ENCODE measurements around the gene ST8SIA5. TPM values are rescaled to one million over a fixed set of nuclear protein-coding genes. Genes with fewer than 3 reads are reported as not detected.
A peak's percentile ranks its signal among the peaks of the same experiment; 100 is the strongest.

ST8SIA5 gene
- polyA plus RNA-seq, 3 donors = not detected

DNA sequence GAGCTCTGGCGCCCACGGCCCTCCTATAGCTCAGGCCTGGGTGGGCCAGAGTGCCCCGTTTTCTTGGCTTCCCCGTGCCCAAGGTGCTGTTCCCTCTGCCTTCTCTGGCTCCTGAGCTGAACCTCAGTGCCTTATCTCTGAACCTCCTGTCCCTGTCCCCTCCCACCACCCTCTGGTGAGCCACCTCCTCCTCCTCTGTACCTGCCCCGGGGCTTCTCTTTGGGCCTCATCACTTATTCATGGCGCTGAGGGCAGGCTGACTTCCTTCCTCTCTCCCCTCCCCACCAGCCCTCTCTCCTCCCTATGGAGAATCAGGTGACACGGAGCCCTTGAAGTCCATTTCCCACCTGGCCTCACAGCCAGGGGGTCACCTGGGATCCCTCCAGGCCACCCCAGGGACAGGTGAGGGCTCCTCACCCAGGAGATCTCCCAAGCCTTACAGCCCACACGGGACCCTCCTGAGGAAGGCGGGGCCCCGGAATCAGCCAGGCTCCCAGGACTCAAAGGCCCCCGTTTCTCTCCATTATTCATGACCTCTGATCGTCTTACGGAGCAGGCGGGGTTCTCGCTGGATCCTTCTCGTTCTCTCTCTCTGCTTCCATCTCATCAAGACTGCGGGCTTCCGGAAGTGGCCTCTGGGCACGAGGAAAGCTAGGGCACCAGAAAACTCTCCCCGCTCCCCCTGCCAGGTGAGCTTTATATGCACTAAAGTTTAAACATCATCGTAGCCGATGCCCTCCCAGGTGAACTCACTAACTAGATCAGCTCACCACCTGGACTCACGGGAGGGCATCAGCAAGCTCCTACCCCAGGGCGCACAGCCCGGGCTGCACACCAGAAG lies 99.5 kb downstream of the ST8SIA5 start, which contains the start of gene LOXHD1:
LOXHD1 (minus strand) TSS at position 106 of the 841 bp plus-strand sequence. CDS start 187 bp downstream, outside the sequence.
- Mint-ChIP-seq H3K4me1 (no peaks in the 10 kb centered on the region), H3K27me3 (ENCODE audit: low read depth in 3 of 3) (peaks cover 3 to 8% (median 4%) of the 10 kb centered on the region in 3 donors)
- intact Hi-C loops (cut with micrococcal nuclease) = loop anchor here in 1 of 2 donors (10.0 kb wide), 1 partner anchor 103 kb away; no protein-coding TSS in a partner anchor

More for the DNA sequence above, 99.5 kb downstream of the ST8SIA5 start, which contains the start of gene LOXHD1:
- H3K9me3 Mint-ChIP-seq = no peaks in the 10 kb centered on the region
- TF ChIP-seq, protein P1, sequence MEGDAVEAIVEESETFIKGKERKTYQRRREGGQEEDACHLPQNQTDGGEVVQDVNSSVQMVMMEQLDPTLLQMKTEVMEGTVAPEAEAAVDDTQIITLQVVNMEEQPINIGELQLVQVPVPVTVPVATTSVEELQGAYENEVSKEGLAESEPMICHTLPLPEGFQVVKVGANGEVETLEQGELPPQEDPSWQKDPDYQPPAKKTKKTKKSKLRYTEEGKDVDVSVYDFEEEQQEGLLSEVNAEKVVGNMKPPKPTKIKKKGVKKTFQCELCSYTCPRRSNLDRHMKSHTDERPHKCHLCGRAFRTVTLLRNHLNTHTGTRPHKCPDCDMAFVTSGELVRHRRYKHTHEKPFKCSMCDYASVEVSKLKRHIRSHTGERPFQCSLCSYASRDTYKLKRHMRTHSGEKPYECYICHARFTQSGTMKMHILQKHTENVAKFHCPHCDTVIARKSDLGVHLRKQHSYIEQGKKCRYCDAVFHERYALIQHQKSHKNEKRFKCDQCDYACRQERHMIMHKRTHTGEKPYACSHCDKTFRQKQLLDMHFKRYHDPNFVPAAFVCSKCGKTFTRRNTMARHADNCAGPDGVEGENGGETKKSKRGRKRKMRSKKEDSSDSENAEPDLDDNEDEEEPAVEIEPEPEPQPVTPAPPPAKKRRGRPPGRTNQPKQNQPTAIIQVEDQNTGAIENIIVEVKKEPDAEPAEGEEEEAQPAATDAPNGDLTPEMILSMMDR (IDR thresholded peaks at IDR 0.05) = no peak
- Histone ChIP-seq H3K36me3 (replicated peaks in 1 of 2; ENCODE audit: control insufficient read depth in 1 of 2, insufficient read depth in 2 of 2, low read length in 2 of 2) (no peaks in the 10 kb centered on the region), H2AFZ (ENCODE audit: insufficient read depth, low read depth, low read length, poor library complexity, severe bottlenecking) (peak within 1 kb of the TSS; percentile 29), H3K79me2 (ENCODE audit: insufficient read depth, low read length) (no peaks in the 10 kb centered on the region), H3K4me1 (ENCODE audit: control insufficient read depth in 1 of 2, insufficient read depth in 2 of 2, low read length in 2 of 2) (no peaks in the 10 kb centered on the region), H3K27me3 (ENCODE audit: control insufficient read depth in 2 of 2, insufficient read depth in 2 of 2, low read length in 2 of 2) (no peaks in the 10 kb centered on the region), H3K9me3 (replicated peaks in 1 of 2; ENCODE audit: control insufficient read depth in 1 of 2, insufficient read depth in 1 of 2, low read length in 2 of 2) (no peaks in the 10 kb centered on the region), H3K9ac (ENCODE audit: insufficient read depth, low read length, poor library complexity, severe bottlenecking) (no peak within 1 kb of the TSS), H3K4me3 (replicated peaks in 1 of 3; ENCODE audit: low read depth in 2 of 3, low read length in 3 of 3) (no peak within 1 kb of the TSS), H4K20me1 (ENCODE audit: insufficient read depth, low read length) (no peaks in the 10 kb centered on the region), H3K27ac (ENCODE audit: low read depth in 1 of 2, low read length in 2 of 2) (no peak within 1 kb of the TSS), H3K4me2 (replicated peaks; ENCODE audit: extremely low read depth, low read length, poor library complexity, severe bottlenecking) (no peak within 1 kb of the TSS)
- H3K27ac Mint-ChIP-seq = peak within 1 kb of the TSS in 1 of 7 donors; percentile 52
- WGBS (ENCODE audit: insufficient coverage) = 84% methylated on average over 25 of the region's 25 CpGs
- no peak within 1 kb of the TSS for H3K4me3 Mint-ChIP-seq
- DNase-seq = no peak
- H3K36me3 Mint-ChIP-seq = no peaks in the 10 kb centered on the region

Measured in CD14-positive monocyte (primary cell).